CD4-positive, alpha-beta T cell treated with Interleukin-12 subunit alpha and Interleukin-12 subunit beta, for 1 hour (primary cell): ENCODE data around the gene CCBE1.

Source experiments
- DNase-seq: peaks from one replicate; pipeline ENCODE4 v3.0.0-alpha.2; 2020

Gene CCBE1

GRCh38 chr18:59481436-59481835, 215.8 kb downstream of the CCBE1 start:
- no peak for DNase-seq

- no peak for DNase-seq
Observed at GRCh38 chr18:59479776-59480175, 217.4 kb downstream of the CCBE1 start.

- DNase-seq, result no peak
Observed at GRCh38 chr18:59478591-59478990, 218.6 kb downstream of the CCBE1 start.

GRCh38 chr18:59477849-59478248, 219.4 kb downstream of the CCBE1 start:
- DNase-seq, result no peak

GRCh38 chr18:59470561-59471121, 226.6 kb downstream of the CCBE1 start:
- DNase-seq, result no peak

- DNase-seq, result no peak
Observed at GRCh38 chr18:59469463-59470180, 227.6 kb downstream of the CCBE1 start.

- DNase-seq, result no peak
Observed at GRCh38 chr18:59468821-59469220, 228.4 kb downstream of the CCBE1 start.

GRCh38 chr18:59467497-59467896, 229.7 kb downstream of the CCBE1 start:
- DNase-seq, result no peak

GRCh38 chr18:59466980-59467379, 230.2 kb downstream of the CCBE1 start:
- DNase-seq, result no peak

GRCh38 chr18:59464486-59464885, 232.7 kb downstream of the CCBE1 start:
- no peak for DNase-seq

GRCh38 chr18:59461171-59461570, 236.1 kb downstream of the CCBE1 start:
- DNase-seq, result no peak

GRCh38 chr18:59460072-59460420, 237.2 kb downstream of the CCBE1 start:
- DNase-seq, result no peak

- DNase-seq, result no peak
Observed at GRCh38 chr18:59459369-59460071, 237.7 kb downstream of the CCBE1 start.

GRCh38 chr18:59458575-59458974, 238.6 kb downstream of the CCBE1 start:
- DNase-seq, result no peak

- DNase-seq, result no peak
Observed at GRCh38 chr18:59456657-59457056, 240.6 kb downstream of the CCBE1 start.

GRCh38 chr18:59455728-59456276, 241.4 kb downstream of the CCBE1 start:
- no peak for DNase-seq

- no peak for DNase-seq
Observed at GRCh38 chr18:59454909-59455727, 242.1 kb downstream of the CCBE1 start.

- no peak for DNase-seq
Observed at GRCh38 chr18:59453468-59453961, 243.7 kb downstream of the CCBE1 start.

- DNase-seq, result no peak
Observed at GRCh38 chr18:59451963-59452362, 245.3 kb downstream of the CCBE1 start.

- DNase-seq, result no peak
Observed at GRCh38 chr18:59451073-59451472, 246.2 kb downstream of the CCBE1 start.

GRCh38 chr18:59448546-59448945, 248.7 kb downstream of the CCBE1 start:
- DNase-seq, result no peak

- no peak for DNase-seq
Observed at GRCh38 chr18:59446012-59446411, 251.2 kb downstream of the CCBE1 start.
